ENCODE data around the gene TAS1R1.

GRCh38 chr1:6627031-6627430 is 71.9 kb downstream of the TAS1R1 start:
- TF ChIP-seq POLR2A (IDR thresholded peaks at IDR 0.05) = no peak
- TF ChIP-seq, protein P1, sequence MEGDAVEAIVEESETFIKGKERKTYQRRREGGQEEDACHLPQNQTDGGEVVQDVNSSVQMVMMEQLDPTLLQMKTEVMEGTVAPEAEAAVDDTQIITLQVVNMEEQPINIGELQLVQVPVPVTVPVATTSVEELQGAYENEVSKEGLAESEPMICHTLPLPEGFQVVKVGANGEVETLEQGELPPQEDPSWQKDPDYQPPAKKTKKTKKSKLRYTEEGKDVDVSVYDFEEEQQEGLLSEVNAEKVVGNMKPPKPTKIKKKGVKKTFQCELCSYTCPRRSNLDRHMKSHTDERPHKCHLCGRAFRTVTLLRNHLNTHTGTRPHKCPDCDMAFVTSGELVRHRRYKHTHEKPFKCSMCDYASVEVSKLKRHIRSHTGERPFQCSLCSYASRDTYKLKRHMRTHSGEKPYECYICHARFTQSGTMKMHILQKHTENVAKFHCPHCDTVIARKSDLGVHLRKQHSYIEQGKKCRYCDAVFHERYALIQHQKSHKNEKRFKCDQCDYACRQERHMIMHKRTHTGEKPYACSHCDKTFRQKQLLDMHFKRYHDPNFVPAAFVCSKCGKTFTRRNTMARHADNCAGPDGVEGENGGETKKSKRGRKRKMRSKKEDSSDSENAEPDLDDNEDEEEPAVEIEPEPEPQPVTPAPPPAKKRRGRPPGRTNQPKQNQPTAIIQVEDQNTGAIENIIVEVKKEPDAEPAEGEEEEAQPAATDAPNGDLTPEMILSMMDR (IDR thresholded peaks at IDR 0.05) = no peak

All from body of pancreas (tissue), 4 donors.